HG03066 (cell line): ENCODE data around the gene ZNF827.
"Not testable (repeated sequence)": the region's sequence is repeated elsewhere in the genome, so short reads cannot be mapped to it uniquely, and the experiment has no call there.

Experiments used
- ATAC-seq: cut with Tn5 transposase; IDR thresholded peaks from one replicate; pipeline ENCODE4 v1.9.1; 2021; ENCODE audit warnings: low read depth; ENCODE audit not compliant: unreplicated experiment

Gene ZNF827

GRCh38 chr4:145866991-145867390, 71.6 kb downstream of the ZNF827 start:
- ATAC-seq, result no peak

- no peak for ATAC-seq
These were observed 73.2 kb downstream of the ZNF827 start for GRCh38 chr4:145865274-145865941.

GRCh38 chr4:145863191-145863590, 75.4 kb downstream of the ZNF827 start:
- no peak for ATAC-seq

GRCh38 chr4:145861336-145862318, 77.0 kb downstream of the ZNF827 start:
- no peak for ATAC-seq

- no peak for ATAC-seq
These were observed 77.7 kb downstream of the ZNF827 start for GRCh38 chr4:145860897-145861296.

GRCh38 chr4:145860446-145860845, 78.2 kb downstream of the ZNF827 start:
- no peak for ATAC-seq

GRCh38 chr4:145859926-145860325, 78.7 kb downstream of the ZNF827 start:
- ATAC-seq, result no peak

- no peak for ATAC-seq
These were observed 79.2 kb downstream of the ZNF827 start for GRCh38 chr4:145859426-145859825.

- ATAC-seq, result no peak
These were observed 86.3 kb downstream of the ZNF827 start for GRCh38 chr4:145852256-145852839.

- ATAC-seq, result no peak
These were observed 87.0 kb downstream of the ZNF827 start for GRCh38 chr4:145851511-145852201.

- ATAC-seq, result no peak
These were observed 90.9 kb downstream of the ZNF827 start for GRCh38 chr4:145847764-145848163.

GRCh38 chr4:145845118-145845517, 93.5 kb downstream of the ZNF827 start:
- ATAC-seq, result no peak

GRCh38 chr4:145843639-145844038, 95.0 kb downstream of the ZNF827 start:
- no peak for ATAC-seq

- ATAC-seq, result no peak
These were observed 95.5 kb downstream of the ZNF827 start for GRCh38 chr4:145843148-145843547.

- ATAC-seq, result no peak
These were observed 96.3 kb downstream of the ZNF827 start for GRCh38 chr4:145842224-145842887.

- ATAC-seq, result no peak
These were observed 97.8 kb downstream of the ZNF827 start for GRCh38 chr4:145840801-145841200.

- ATAC-seq, result peak; percentile 86
These were observed 98.4 kb downstream of the ZNF827 start for GRCh38 chr4:145840162-145840768.

GRCh38 chr4:145839151-145839550, 99.5 kb downstream of the ZNF827 start:
- no peak for ATAC-seq

GRCh38 chr4:145832384-145832783, 106.2 kb downstream of the ZNF827 start:
- ATAC-seq, result not testable (repeated sequence)

- peak; percentile 48 for ATAC-seq
These were observed 107.9 kb downstream of the ZNF827 start for GRCh38 chr4:145830699-145831098.
